ENCODE results near the gene LCP1.

DNA sequence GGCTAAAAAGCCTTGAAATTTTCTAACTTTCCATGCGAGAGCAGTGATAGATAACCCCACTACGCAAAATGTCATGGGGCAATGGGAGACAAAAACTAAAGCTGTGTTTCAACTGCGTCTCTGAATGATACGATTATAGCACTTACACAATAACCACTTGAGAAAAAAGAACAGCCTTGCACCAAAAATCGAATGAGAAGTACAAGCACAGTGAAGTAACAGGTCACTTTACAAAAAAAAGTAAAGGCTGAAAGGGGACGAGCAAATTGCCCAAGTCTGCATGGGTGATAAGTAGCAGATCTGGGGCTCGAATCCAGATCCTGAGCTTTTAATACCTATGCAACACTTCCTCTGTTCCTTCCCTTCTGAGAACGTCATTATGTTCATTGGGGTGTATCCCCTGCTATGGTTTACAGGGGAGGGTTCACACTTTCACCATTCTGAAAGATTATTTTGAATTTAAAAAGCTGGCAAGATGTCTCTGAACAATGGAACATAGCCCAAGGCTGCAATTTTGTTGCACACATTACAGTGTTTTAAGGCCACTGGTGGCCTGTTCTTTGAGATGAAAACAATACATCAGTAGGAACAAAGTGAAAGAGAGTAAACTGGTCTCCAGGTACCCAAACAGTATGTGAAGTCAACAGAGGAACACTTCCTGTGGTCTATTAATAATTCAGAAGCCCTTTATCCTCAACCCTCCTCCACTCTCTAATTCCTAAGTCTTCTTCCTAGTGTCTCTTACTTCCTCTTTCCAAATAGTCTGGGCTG lies 80.3 kb downstream of the LCP1 start:
- no peak for TF ChIP-seq POLR2A (IDR thresholded peaks at IDR 0.05)
- TF ChIP-seq, protein P1, sequence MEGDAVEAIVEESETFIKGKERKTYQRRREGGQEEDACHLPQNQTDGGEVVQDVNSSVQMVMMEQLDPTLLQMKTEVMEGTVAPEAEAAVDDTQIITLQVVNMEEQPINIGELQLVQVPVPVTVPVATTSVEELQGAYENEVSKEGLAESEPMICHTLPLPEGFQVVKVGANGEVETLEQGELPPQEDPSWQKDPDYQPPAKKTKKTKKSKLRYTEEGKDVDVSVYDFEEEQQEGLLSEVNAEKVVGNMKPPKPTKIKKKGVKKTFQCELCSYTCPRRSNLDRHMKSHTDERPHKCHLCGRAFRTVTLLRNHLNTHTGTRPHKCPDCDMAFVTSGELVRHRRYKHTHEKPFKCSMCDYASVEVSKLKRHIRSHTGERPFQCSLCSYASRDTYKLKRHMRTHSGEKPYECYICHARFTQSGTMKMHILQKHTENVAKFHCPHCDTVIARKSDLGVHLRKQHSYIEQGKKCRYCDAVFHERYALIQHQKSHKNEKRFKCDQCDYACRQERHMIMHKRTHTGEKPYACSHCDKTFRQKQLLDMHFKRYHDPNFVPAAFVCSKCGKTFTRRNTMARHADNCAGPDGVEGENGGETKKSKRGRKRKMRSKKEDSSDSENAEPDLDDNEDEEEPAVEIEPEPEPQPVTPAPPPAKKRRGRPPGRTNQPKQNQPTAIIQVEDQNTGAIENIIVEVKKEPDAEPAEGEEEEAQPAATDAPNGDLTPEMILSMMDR (IDR thresholded peaks at IDR 0.05), result no peak
